HepG2 (cell line): Measurements from ENCODE around the gene METTL1. TPM values are rescaled to one million over a fixed set of nuclear protein-coding genes. Genes with fewer than 3 reads are reported as not detected.

Experiments
- ETV6 ChIP-seq: sonication (generic); formaldehyde crosslinking; conservative IDR thresholded peaks from 2 replicates; pipeline ENCODE4 v1.4.0; 2020; ENCODE audit warnings: missing genetic modification reagents
- GABPB1 ChIP-seq: IDR thresholded peaks from 2 replicates; pipeline ENCODE4 v1.6.1; 2016; ENCODE audit warnings: mild to moderate bottlenecking, missing genetic modification reagents, moderate library complexity, missing compliant biosample characterization
- HNRNPLL ChIP-seq: fragments of 200-400 bp; formaldehyde crosslinking; IDR thresholded peaks from 2 replicates; pipeline ENCODE4 v1.6.1; 2017; ENCODE audit warnings: mild to moderate bottlenecking, low read depth, low read length; ENCODE audit not compliant: poor library complexity, severe bottlenecking
- MYC ChIP-seq: sonication (generic); formaldehyde crosslinking; IDR thresholded peaks from 2 replicates; pipeline ENCODE4 v1.9.0; 2021; ENCODE audit warnings: missing genetic modification reagents, borderline replicate concordance
- PAWR ChIP-seq: sonication (generic); formaldehyde crosslinking; IDR thresholded peaks from 2 replicates; pipeline ENCODE4 v1.4.0; 2020; ENCODE audit warnings: missing genetic modification reagents, mild to moderate bottlenecking, borderline replicate concordance
- TBX2 ChIP-seq: sonication (generic); formaldehyde crosslinking; IDR thresholded peaks from 2 replicates; pipeline ENCODE4 v1.5.0; 2020; ENCODE audit warnings: missing genetic modification reagents, mild to moderate bottlenecking, borderline replicate concordance
- ZNF264 ChIP-seq: sonication (generic); formaldehyde crosslinking; IDR thresholded peaks from 2 replicates; pipeline ENCODE4 v1.4.0; 2020; ENCODE audit warnings: missing genetic modification reagents
- ZNF737 ChIP-seq: sonication (generic); formaldehyde crosslinking; IDR thresholded peaks from 2 replicates; pipeline ENCODE4 v1.5.0; 2020; ENCODE audit warnings: missing genetic modification reagents, mild to moderate bottlenecking, borderline replicate concordance
- ZNF772 ChIP-seq: sonication (generic); formaldehyde crosslinking; IDR thresholded peaks from 2 replicates; pipeline ENCODE4 v1.5.0; 2020; ENCODE audit warnings: mild to moderate bottlenecking, missing genetic modification reagents
- ZSCAN25 ChIP-seq: sonication (generic); formaldehyde crosslinking; IDR thresholded peaks from 2 replicates; pipeline ENCODE4 v1.8.0; 2022; ENCODE audit warnings: mild to moderate bottlenecking, missing genetic modification reagents
- polyA plus RNA-seq, 8 experiments: library from polyadenylated mRNA; depleted of rRNA in 3 of 8; stranded (reverse) in 7 of 8; unstranded in 1 of 8; fragments of >200 nt; fragmentation: Illumina TruSeq in 4 of 8; extraction: Trizol in 4 of 8; gene quantifications; 2 replicates each; pipeline versions ENCODE4 v1.2.1 to v1.2.3, GENCODE V29; 2011 to 2016; ENCODE audit warnings: low read depth in 4 of 8, missing spikeins in 1 of 8, mixed read lengths in 1 of 8; ENCODE audit not compliant: insufficient read depth in 1 of 8
- total RNA-seq, 5 experiments: library from RNA; depleted of rRNA; stranded (reverse); fragments of >200 nt; fragmentation: Illumina TruSeq; extraction: Trizol; gene quantifications; 2 replicates each; pipeline ENCODE4 v1.2.3, GENCODE V29; 2016; ENCODE audit warnings: low read depth in 1 of 5
- TF ChIP-seq, protein P1 (sequence below), 2 experiments: sonication (generic) in 1 of 2; formaldehyde crosslinking in 1 of 2; IDR thresholded peaks; 2 replicates each; pipeline versions ENCODE4 v1.5.1 to v1.6.1; 2011 to 2020; ENCODE audit warnings: borderline replicate concordance in 1 of 2, low read depth in 1 of 2, low read length in 1 of 2, mild to moderate bottlenecking in 1 of 2, missing genetic modification reagents in 1 of 2, moderate library complexity in 1 of 2
- TF ChIP-seq, protein P2 (sequence below): sonication (generic); formaldehyde crosslinking; IDR thresholded peaks from 2 replicates; pipeline ENCODE4 v1.9.0; 2021; ENCODE audit warnings: missing genetic modification reagents, borderline replicate concordance
- TF ChIP-seq, protein P3 (sequence below): sonication (generic); formaldehyde crosslinking; IDR thresholded peaks from 2 replicates; pipeline ENCODE4 v1.4.0; 2020; ENCODE audit warnings: missing genetic modification reagents
- TF ChIP-seq, protein P4 (sequence below): sonication (generic); formaldehyde crosslinking; IDR thresholded peaks from 2 replicates; pipeline ENCODE4 v1.4.0; 2020; ENCODE audit warnings: missing genetic modification reagents
- TF ChIP-seq, protein P5 (sequence below): IDR thresholded peaks from 2 replicates; pipeline ENCODE4 v1.6.1; 2016; ENCODE audit warnings: mild to moderate bottlenecking

Gene METTL1
- total and polyA plus RNA-seq, 2 of the 13 experiments (the other 11 are each of a cell fraction or from before 2014, with no cell fraction given): 34.7 to 36.9 TPM

DNA sequence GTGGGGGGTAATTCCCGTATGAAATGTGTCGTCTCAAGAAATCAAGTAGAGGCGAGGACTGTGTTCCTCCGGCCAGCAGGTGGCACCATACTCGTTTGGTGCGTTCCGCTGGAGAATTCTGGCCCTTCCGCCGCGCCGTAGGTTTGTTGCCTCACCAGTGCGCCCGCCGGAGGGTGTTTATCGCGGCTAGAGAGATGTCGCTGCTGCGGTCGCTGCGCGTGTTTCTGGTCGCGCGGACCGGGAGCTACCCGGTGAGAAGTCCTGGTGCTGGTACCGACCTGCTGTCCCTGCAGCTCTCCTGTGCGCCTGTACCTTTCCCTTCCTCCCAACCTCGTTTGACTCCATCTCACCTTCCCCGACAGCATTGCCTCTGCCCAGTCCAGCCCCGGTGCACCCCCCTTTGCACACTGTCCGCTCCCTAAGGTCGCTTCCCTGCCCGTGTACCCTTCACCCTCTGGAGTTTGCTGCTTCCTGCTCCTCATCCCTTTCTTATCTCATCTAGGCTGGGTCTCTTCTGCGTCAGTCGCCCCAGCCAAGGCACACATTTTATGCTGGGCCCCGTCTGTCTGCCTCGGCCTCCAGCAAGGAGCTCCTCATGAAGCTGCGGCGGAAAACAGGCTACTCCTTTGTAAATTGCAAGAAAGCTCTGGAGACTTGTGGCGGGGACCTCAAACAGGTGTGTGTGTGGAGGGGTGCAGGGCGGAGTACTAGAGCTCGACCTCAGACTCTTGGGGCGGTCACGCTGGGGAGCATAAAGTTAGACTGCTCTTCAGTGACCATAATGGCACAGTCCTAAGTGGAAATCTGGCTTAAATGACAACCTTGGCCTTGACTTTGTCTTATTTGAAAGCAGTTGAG lies 10.9 kb upstream of the METTL1 start, which contains the start of gene TSFM (continued):
- TF ChIP-seq, protein P1, sequence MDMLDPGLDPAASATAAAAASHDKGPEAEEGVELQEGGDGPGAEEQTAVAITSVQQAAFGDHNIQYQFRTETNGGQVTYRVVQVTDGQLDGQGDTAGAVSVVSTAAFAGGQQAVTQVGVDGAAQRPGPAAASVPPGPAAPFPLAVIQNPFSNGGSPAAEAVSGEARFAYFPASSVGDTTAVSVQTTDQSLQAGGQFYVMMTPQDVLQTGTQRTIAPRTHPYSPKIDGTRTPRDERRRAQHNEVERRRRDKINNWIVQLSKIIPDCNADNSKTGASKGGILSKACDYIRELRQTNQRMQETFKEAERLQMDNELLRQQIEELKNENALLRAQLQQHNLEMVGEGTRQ (IDR thresholded peaks at IDR 0.05; ENCODE audit: low read depth, low read length): no peak
- TF ChIP-seq, protein P1 (CRISPR knock-in tag; IDR thresholded peaks at IDR 0.05; ENCODE audit: borderline replicate concordance): no peak
- TF ChIP-seq ZNF264 (CRISPR knock-in tag) (no peak; the same call in none of the 2 replicates), ZNF737 (no peak), ZNF772 (CRISPR knock-in tag) (peak; percentile 82), TBX2 (CRISPR knock-in tag) (peak; percentile 88), PAWR (CRISPR knock-in tag) (no peak; the same call in 1 of the 2 replicates), ETV6 (CRISPR knock-in tag) (peak; percentile 64; the same call in 1 of the 2 replicates), GABPB1 (CRISPR knock-in tag) (peak; percentile 91), ZSCAN25 (CRISPR knock-in tag) (no peak), HNRNPLL (peak; percentile 79), MYC (CRISPR knock-in tag) (peak; percentile 88; the same call in 1 of the 2 replicates)
- TF ChIP-seq, protein P2, sequence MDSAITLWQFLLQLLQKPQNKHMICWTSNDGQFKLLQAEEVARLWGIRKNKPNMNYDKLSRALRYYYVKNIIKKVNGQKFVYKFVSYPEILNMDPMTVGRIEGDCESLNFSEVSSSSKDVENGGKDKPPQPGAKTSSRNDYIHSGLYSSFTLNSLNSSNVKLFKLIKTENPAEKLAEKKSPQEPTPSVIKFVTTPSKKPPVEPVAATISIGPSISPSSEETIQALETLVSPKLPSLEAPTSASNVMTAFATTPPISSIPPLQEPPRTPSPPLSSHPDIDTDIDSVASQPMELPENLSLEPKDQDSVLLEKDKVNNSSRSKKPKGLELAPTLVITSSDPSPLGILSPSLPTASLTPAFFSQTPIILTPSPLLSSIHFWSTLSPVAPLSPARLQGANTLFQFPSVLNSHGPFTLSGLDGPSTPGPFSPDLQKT (CRISPR knock-in tag): no peak
- TF ChIP-seq, protein P3, sequence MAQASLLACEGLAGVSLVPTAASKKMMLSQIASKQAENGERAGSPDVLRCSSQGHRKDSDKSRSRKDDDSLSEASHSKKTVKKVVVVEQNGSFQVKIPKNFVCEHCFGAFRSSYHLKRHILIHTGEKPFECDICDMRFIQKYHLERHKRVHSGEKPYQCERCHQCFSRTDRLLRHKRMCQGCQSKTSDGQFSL (CRISPR knock-in tag): peak; percentile 93
- TF ChIP-seq, protein P4, sequence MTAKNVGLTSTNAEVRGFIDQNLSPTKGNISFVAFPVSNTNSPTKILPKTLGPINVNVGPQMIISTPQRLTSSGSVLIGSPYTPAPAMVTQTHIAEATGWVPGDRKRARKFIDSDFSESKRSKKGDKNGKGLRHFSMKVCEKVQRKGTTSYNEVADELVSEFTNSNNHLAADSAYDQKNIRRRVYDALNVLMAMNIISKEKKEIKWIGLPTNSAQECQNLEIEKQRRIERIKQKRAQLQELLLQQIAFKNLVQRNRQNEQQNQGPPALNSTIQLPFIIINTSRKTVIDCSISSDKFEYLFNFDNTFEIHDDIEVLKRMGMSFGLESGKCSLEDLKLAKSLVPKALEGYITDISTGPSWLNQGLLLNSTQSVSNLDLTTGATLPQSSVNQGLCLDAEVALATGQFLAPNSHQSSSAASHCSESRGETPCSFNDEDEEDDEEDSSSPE (CRISPR knock-in tag): peak; percentile 72
- TF ChIP-seq, protein P5, sequence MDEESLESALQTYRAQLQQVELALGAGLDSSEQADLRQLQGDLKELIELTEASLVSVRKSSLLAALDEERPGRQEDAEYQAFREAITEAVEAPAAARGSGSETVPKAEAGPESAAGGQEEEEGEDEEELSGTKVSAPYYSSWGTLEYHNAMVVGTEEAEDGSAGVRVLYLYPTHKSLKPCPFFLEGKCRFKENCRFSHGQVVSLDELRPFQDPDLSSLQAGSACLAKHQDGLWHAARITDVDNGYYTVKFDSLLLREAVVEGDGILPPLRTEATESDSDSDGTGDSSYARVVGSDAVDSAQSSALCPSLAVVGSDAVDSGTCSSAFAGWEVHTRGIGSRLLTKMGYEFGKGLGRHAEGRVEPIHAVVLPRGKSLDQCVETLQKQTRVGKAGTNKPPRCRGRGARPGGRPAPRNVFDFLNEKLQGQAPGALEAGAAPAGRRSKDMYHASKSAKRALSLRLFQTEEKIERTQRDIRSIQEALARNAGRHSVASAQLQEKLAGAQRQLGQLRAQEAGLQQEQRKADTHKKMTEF (CRISPR knock-in tag): peak; percentile 96
